ENCODE data around the gene CDKAL1. TPM values are rescaled to one million over a fixed set of nuclear protein-coding genes. Genes with fewer than 3 reads are reported as not detected.

The CDKAL1 gene
- total and polyA plus RNA-seq, 2 of the 8 experiments (the other 6 are each of a cell fraction or from before 2014, with no cell fraction given): 8.4 to 24.6 TPM

DNA sequence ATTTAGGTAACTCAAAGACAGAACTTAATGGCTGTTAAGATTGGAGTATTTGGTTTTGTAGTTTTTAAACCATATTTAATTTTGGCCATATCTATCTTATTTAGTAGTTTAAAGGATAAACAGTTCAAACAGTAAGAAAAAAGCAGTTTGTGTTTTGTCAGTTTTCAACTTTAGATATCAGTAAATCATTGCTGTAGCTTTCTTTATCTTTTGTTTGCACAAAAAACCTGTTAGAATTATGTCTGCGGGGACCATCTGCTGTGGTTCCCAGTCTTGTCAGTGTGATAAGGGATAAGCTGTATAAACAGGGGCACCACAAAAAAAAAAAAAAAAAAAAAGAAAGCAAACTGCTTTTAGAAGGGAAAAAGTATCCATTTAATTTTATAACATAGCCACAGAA lies 40.9 kb downstream of the CDKAL1 start:
- no peak for FAIRE-seq
- Histone ChIP-seq H3K4me3 (ENCODE audit: extremely low read depth in 1 of 4, insufficient read depth in 2 of 4, low read depth in 3 of 4, low read length in 4 of 4) (no peak overlapping the region), H3K23me2 (ENCODE audit: low read depth, low read length) (no peaks in the 10 kb centered on the region)
- TF ChIP-seq TAF1 (IDR thresholded peaks at IDR 0.05; ENCODE audit: low read depth, low read length): no peak
- TF ChIP-seq EP300 (IDR thresholded peaks at IDR 0.05; ENCODE audit: borderline replicate concordance in 1 of 2, low read depth in 2 of 2, low read length in 2 of 2): no peak
- no peak for TF ChIP-seq YY1 (IDR thresholded peaks at IDR 0.05; ENCODE audit: low read depth, low read length)
- no peak for TF ChIP-seq JUND (IDR thresholded peaks at IDR 0.05; ENCODE audit: low read length)
- no peak for TF ChIP-seq POLR2A (IDR thresholded peaks at IDR 0.05; ENCODE audit: control extremely low read depth in 1 of 2, low read depth in 2 of 2, low read length in 2 of 2)
- no peak for TF ChIP-seq GABPA (IDR thresholded peaks at IDR 0.05; ENCODE audit: borderline replicate concordance, insufficient read depth, low read length)
- TF ChIP-seq USF2 (IDR thresholded peaks at IDR 0.05; ENCODE audit: low read length): no peak
- TF ChIP-seq PHF8 (conservative IDR thresholded peaks at IDR 0.05; ENCODE audit: low read depth, low read length): no peak
- no peak for TF ChIP-seq ATF2 (IDR thresholded peaks at IDR 0.05; ENCODE audit: low read length)
- TF ChIP-seq SIRT6 (IDR thresholded peaks at IDR 0.05; ENCODE audit: low read length): no peak
- no peak for TF ChIP-seq CHD1 (IDR thresholded peaks at IDR 0.05; ENCODE audit: low read depth, low read length)
- TF ChIP-seq NRF1 (IDR thresholded peaks at IDR 0.05; ENCODE audit: low read depth, low read length): no peak

More for the DNA sequence above, 40.9 kb downstream of the CDKAL1 start:
- Histone ChIP-seq H3K4me2 (ENCODE audit: insufficient read depth in 1 of 2, low read depth in 2 of 2, low read length in 2 of 2) (no peak overlapping the region), H3K27me3 (replicated peaks in 1 of 4; ENCODE audit: control insufficient read depth in 3 of 4, extremely low read depth in 1 of 4, insufficient read depth in 3 of 4, low read length in 3 of 4) (no peaks in the 10 kb centered on the region), H3K9me3 (ENCODE audit: insufficient read depth in 2 of 2, low read depth in 1 of 2, low read length in 1 of 2) (no peaks in the 10 kb centered on the region), H3K36me3 (ENCODE audit: control insufficient read depth in 2 of 4, insufficient read depth in 4 of 4, low read length in 3 of 4) (no peaks in the 10 kb centered on the region), H3K56ac (replicated peaks; ENCODE audit: insufficient read length, low read depth, low read length) (no peak overlapping the region), H3K18ac (ENCODE audit: extremely low read depth, low read length) (no peak overlapping the region), H4K20me1 (replicated peaks in 1 of 2; ENCODE audit: control insufficient read depth in 1 of 2, insufficient read depth in 2 of 2, low read length in 2 of 2) (no peaks in the 10 kb centered on the region), H3K9ac (replicated peaks in 1 of 4; ENCODE audit: extremely low read depth in 1 of 4, low read depth in 3 of 4, low read length in 3 of 4) (no peak overlapping the region), H4K91ac (replicated peaks; ENCODE audit: insufficient read length, low read length) (no peak overlapping the region), H2BK5ac (ENCODE audit: low read depth, low read length) (no peak overlapping the region), H3K27ac (ENCODE audit: low read depth, low read length) (no peak overlapping the region), H2AFZ (ENCODE audit: low read length) (no peak overlapping the region), H3K4ac (replicated peaks; ENCODE audit: insufficient read length, low read depth, low read length) (no peak overlapping the region), H2BK120ac (replicated peaks; ENCODE audit: low read depth, low read length) (no peak overlapping the region), H4K5ac (ENCODE audit: insufficient read length, low read depth, low read length) (no peak overlapping the region), H2BK15ac (ENCODE audit: low read length) (no peak overlapping the region), H3K79me2 (ENCODE audit: control insufficient read depth in 1 of 2, insufficient read depth in 2 of 2, low read length in 2 of 2) (no peaks in the 10 kb centered on the region; a peak in 1 of 4 replicates), H3K23ac (ENCODE audit: insufficient read length) (no peak overlapping the region), H3K14ac (ENCODE audit: insufficient read length) (no peak overlapping the region), H2BK12ac (ENCODE audit: low read depth, low read length) (no peak overlapping the region), H2AK5ac (ENCODE audit: low read depth, low read length) (no peak overlapping the region), H2BK20ac (ENCODE audit: low read length) (no peak overlapping the region), H3K4me1 (replicated peaks in 1 of 4; ENCODE audit: control insufficient read depth in 3 of 4, insufficient read depth in 4 of 4, low read length in 3 of 4) (peaks cover 0 to 7% (median 1%) of the 10 kb centered on the region in 4 experiments; a peak in 1 of 7 replicates), H4K8ac (ENCODE audit: extremely low read depth, insufficient read depth, low read length) (no peak overlapping the region), H3K79me1 (ENCODE audit: low read depth, low read length) (no peaks in the 10 kb centered on the region)
- POLR2A ChIA-PET (ENCODE audit: partially characterized antibody): no interaction called here
- CTCF ChIA-PET (ENCODE audit: partially characterized antibody): interaction anchor here (1.9 kb wide), 1 partner anchor 11 kb away, joined by 9 read pairs; no protein-coding TSS in a partner anchor
- 100% methylated on average over 1 of the region's 1 CpG; no CpG with 5 or more reads in 1 of the 2 experiments for WGBS, 2 experiments (ENCODE audit: extremely low coverage in 1 of 2, insufficient coverage in 1 of 2, insufficient read length in 1 of 2, insufficient replicate concordance in 2 of 2, low coverage in 1 of 2, low lambda C conversion rate in 2 of 2, missing lambda C conversion rate in 1 of 2)
- no peak for DNase-seq (ENCODE audit: low read depth in 1 of 2, low spot score in 2 of 2)

Measured in H1 (cell line).